ENCODE data around the gene HCK.

The HCK gene

GRCh38 chr20:32130965-32131364 is 78.9 kb downstream of the HCK start:
- TF ChIP-seq CTCF (IDR thresholded peaks at IDR 0.05; ENCODE audit: low read depth, low read length, missing control alignments), result no peak
- H3K4me3 ChIP-seq (replicated peaks; ENCODE audit: low read depth, low read length), result no peak overlapping the region
- no peak for DNase-seq (ENCODE audit: extremely low read depth, low read depth)

- H3K4me3 ChIP-seq (replicated peaks; ENCODE audit: low read depth, low read length), result no peak overlapping the region
- TF ChIP-seq CTCF (IDR thresholded peaks at IDR 0.05; ENCODE audit: low read depth, low read length, missing control alignments), result no peak
- no peak for DNase-seq (ENCODE audit: extremely low read depth, low read depth)
Measured at GRCh38 chr20:32132911-32133549, 81.0 kb downstream of the HCK start.

GRCh38 chr20:32134026-32134425 is 82.0 kb downstream of the HCK start:
- DNase-seq (ENCODE audit: extremely low read depth, low read depth), result no peak
- no peak for TF ChIP-seq CTCF (IDR thresholded peaks at IDR 0.05; ENCODE audit: low read depth, low read length, missing control alignments)
- no peak overlapping the region for H3K4me3 ChIP-seq (replicated peaks; ENCODE audit: low read depth, low read length)

GRCh38 chr20:32135983-32136515 is 84.0 kb downstream of the HCK start:
- H3K4me3 ChIP-seq (replicated peaks; ENCODE audit: low read depth, low read length), result no peak overlapping the region
- no peak for DNase-seq (ENCODE audit: extremely low read depth, low read depth)
- no peak for TF ChIP-seq CTCF (IDR thresholded peaks at IDR 0.05; ENCODE audit: low read depth, low read length, missing control alignments)

- no peak for TF ChIP-seq CTCF (IDR thresholded peaks at IDR 0.05; ENCODE audit: low read depth, low read length, missing control alignments)
- H3K4me3 ChIP-seq (replicated peaks; ENCODE audit: low read depth, low read length), result no peak overlapping the region
- DNase-seq (ENCODE audit: extremely low read depth, low read depth), result no peak
Measured at GRCh38 chr20:32138921-32139320, 86.9 kb downstream of the HCK start.

- H3K4me3 ChIP-seq (replicated peaks; ENCODE audit: low read depth, low read length), result no peak overlapping the region
- no peak for DNase-seq (ENCODE audit: extremely low read depth, low read depth)
Measured at GRCh38 chr20:32139947-32140346, 87.9 kb downstream of the HCK start.

More at GRCh38 chr20:32139947-32140346, 87.9 kb downstream of the HCK start:
- no peak for TF ChIP-seq CTCF (IDR thresholded peaks at IDR 0.05; ENCODE audit: low read depth, low read length, missing control alignments)
